Femur (tissue), 1 donor: ENCODE measurements around the gene S100A16.
"Not testable (repeated sequence)": the region's sequence is repeated elsewhere in the genome, so short reads cannot be mapped to it uniquely, and the experiment has no call there.

Experiments
- DNase-seq: peaks from one replicate; pipeline ENCODE4 v3.0.0-alpha.2; 2017

The S100A16 gene

DNA sequence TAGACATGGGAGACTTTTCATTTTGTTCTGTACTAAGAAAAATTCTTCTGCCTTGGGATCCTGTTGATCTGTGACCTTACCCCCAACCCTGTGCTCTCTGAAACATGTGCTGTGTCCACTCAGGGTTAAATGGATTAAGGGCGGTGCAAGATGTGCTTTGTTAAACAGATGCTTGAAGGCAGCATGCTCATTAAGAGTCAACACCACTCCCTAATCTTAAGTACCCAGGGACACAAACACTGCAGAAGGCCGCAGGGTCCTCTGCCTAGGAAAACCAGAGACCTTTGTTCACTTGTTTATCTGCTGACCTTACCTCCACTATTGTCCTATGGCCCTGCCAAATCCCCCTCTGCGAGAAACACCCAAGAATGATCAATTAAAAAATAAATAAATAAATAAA lies 29.4 kb downstream of the S100A16 start:
- not testable (repeated sequence) for DNase-seq

DNA sequence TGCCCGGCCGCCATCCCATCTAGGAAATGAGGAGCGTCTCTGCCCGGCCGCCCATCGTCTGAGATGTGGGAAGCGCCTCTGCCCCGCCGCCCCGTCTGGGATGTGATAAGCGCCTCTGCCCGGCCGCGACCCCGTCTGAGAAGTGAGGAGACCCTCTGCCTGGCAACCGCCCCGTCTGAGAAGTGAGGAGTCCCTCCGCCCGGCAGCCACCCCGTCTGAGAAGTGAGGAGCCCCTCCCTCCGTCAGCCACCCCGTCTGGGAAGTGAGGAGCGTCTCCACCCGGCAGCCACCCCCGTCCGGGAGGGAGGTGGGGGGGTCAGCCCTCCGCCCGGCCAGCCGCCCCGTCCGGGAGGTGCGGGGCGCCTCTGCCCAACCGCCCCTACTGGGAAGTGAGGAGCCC lies 30.1 kb downstream of the S100A16 start:
- not testable (repeated sequence) for DNase-seq

DNA sequence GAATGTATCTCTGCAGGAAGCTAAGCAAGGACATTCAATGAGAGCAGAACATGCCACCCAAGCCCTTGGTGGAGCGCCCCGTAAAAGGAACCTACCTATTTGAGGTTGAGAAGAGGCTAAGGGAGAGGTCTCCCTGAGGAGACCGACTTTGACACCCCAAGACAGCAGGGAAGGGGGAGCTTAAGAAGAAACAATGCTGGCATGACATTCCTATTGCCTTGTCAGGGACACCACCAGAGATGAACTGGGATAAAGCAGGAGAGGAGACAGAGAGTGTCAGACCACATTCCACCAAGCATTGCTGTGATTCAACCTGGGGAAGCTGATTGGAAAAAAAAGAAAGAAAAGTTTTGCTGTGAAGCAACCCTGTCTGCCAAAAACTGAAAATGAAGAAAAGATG lies 34.0 kb downstream of the S100A16 start:
- DNase-seq = no peak

DNA sequence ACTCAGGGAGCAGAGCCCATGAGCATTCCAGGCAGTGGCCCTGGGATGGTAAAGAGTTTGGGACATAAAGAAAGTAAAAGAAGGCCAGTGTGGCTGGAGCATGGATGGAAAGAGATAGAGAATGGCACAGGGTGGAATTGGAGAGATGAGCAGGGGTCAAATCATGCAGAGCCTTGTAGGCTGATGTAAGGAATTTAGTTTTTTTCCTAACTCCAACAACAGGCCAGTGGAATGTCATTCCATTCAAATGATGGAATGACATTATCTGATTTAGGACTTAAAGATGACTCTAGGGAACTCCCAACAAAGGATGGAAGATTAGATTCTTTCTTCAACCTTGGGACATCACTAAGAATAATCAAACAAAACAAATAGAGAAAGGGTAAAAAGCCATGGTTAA lies 34.4 kb downstream of the S100A16 start:
- DNase-seq = no peak

DNA sequence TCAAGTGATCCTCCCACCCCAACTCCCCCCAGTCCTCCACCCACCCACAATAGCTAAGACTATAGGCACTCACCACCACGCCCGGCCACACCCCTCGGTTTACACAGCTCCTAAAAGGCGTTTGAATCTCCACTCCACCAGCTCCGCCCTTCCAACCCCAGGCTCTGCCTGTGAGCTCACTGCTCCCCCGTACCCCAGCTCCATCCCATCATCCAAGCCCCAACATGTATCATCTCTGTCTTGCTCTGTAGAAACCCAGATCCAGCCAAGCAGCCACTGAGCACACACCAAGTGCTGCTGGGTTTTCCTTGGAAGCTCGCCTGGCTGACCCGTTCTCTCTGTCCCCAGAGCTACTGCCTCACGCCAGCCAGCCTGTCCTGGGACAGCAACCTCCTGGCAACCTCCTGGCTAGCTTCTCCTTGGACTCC lies 35.3 kb downstream of the S100A16 start:
- no peak for DNase-seq

DNA sequence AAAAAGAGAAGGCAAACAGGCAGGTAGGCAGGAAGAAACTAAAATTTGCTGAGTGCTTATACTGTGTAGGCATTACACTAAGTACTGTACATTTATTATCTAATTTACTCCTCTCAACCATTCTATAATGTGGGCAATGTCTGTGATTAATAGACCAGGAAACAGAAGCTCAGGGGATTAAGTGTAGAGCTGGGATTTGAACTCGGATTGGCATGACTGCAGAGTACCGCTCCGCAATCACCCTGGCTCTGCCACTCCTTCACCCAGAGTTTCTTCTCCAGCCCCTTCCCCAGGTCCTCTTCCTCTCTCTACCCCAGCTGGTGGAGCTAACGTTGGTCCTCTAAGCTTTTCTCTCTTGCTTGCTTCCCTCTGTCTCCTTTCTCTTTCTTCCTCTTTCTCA lies 35.8 kb downstream of the S100A16 start:
- no peak for DNase-seq

DNA sequence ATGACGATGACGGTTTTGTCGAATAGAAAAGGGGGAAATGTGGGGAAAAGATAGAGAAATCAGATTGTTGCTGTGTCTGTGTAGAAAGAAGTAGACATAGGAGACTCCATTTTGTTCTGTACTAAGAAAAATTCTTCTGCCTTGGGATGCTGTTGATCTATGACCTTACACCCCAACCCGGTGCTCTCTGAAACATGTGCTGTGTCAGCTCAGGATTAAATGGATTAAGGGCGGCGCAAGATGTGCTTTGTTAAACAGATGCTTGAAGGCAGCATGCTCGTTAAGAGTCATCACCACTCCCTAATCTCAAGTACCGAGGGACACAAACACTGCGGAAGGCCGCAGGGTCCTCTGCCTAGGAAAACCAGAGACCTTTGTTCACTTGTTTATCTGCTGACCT lies 37.4 kb downstream of the S100A16 start:
- DNase-seq = not testable (repeated sequence)

DNA sequence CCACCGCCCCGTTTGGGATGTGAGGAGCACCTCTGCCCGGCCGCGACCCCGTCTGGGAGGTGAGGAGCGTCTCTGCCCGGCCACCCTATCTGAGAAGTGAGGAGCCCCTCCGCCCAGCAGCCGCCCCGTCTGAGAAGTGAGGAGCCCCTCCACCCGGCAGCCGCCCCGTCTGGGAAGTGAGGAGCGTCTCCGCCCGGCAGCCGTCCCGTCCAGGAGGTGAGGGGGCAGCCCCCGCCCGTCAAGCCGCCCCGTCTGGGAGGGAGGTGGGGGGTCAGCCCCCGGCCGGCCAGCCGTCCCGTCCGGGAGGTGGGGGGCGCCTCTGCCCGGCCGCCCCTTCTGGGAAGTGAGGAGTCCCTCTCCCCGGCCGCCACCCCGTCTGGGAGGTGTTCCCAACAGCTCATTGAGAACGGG lies 37.9 kb downstream of the S100A16 start:
- not testable (repeated sequence) for DNase-seq

DNA sequence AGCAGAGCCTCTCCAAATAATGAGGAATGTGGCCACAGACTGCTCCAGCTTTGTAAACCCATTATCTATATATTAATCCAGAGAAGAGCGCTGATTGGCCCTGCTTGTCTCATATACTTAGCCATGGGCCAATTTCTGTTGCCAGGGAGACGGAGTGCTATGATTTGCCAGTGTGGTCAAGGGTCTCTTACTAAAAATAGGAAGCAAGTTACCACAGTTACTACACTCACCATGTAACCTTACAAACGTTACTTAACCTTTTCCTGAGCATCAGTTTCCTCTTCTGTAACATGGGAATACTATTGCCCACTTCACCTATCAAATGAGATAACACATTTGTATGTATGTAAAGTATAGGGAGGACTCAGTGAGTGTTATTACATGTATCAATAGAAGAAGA lies 39.6 kb downstream of the S100A16 start:
- peak; percentile 23 for DNase-seq

DNA sequence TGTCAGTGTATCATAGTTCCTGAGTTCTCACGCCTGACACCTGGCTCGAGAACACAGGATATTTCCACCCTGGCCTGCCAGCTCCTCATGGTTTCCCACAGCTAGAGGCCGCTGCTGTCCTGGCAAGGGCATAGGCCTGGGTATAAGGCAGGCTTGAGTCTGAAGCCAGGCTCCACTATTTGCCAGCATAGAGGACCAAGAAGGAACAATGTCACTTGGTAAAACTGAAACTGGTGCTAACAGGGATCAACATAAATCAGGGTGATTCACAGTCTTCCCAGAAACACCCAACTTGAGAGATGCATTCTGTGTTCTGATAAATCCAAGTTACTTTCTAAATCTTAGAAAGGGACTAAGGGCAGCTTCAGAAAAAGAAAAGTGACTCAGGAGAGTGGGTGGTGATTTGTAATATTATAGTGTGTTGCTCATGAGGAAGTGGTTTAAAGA lies 40.3 kb downstream of the S100A16 start:
- peak; percentile 82 for DNase-seq

DNA sequence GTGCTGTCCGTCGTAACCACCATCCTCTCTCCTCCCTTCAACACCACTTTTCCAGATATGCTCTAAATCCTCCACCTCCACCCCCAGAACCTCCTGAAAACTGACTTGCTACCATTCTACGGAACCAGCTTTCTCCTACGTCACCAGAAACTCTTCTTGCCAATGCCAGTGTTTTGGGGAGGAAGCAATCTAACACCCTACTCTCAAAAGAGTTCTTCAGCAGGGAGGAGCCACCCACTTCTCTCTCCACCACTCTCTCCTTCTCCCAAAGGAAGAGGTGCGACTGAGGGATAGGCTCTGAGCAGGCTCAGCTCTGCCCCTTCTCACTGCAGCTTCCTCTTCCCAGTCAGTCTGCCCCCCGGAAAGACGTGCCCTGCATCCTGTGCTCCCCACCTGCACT lies 41.2 kb downstream of the S100A16 start:
- DNase-seq = no peak

DNA sequence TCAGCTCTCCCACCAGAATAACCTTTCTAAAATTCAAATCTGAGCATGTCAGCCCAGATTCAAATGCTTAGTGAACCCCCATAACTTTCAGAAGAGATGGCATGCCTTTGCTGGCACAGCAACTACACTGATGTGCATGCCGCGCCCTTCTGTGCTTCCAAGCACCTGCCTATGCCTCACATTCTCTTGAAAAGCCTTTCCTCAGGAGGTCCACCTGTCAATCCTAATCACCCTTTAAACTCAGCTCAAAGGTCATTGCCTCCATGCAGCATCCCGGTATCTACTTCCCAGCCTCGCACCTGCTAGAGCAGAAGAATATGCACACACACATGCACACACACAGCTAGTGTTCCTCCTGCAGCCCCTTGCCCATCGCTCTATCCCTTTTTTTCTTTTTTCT lies 42.1 kb downstream of the S100A16 start:
- DNase-seq = no peak

DNA sequence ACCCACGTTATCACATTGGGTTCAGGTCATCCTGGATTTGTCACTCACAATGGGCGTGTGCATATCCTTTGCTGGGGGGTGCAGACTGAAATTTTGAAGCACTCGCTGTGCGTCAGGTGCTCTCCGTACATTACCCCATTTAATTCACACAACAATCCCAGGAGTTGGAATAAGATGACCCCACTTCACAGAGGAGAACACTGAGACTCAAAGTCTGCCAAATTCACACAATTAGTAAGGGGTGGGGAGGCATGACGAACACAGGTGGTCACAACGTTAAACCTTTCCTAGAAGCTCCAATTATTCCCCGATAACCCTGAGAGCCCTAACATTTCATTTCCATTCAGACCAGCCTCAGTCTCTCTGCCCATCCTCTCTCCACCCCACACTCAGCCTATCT lies 43.5 kb downstream of the S100A16 start:
- no peak for DNase-seq

DNA sequence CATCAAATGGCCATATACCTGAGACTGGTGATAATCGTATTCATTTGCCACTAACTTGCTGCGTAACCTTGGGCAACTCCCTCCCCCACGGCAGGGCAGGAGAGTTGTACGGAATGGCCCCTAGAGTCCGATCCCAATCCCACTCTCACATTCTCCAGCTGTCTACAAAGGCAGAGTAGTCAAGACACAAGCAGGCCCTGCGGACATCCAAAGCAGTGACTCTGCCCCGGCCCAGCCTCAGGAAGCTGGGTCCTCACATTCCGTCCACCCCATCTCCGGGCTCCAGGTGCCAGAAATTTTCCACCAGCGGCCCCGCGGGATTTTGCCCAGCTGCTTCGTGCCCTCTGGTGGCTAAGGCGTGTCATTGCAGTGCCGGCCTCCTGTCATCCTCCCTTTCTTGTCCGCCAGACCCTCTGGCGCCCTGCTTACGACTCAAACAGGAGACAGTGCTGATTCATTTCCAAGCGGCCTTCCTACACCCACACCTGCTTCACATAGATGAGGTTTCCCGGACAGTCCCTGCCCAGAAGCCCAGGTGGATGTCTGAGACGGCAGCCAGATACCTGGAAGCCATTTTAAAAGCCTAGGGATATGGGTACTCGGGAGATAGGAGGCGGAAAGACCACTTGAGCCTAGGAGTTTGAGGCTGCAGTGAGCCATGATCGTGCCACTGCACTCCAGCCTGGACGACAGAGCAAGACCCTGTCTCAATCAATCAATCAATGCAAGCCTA lies 44.4 kb downstream of the S100A16 start:
- peak; percentile 92 for DNase-seq

DNA sequence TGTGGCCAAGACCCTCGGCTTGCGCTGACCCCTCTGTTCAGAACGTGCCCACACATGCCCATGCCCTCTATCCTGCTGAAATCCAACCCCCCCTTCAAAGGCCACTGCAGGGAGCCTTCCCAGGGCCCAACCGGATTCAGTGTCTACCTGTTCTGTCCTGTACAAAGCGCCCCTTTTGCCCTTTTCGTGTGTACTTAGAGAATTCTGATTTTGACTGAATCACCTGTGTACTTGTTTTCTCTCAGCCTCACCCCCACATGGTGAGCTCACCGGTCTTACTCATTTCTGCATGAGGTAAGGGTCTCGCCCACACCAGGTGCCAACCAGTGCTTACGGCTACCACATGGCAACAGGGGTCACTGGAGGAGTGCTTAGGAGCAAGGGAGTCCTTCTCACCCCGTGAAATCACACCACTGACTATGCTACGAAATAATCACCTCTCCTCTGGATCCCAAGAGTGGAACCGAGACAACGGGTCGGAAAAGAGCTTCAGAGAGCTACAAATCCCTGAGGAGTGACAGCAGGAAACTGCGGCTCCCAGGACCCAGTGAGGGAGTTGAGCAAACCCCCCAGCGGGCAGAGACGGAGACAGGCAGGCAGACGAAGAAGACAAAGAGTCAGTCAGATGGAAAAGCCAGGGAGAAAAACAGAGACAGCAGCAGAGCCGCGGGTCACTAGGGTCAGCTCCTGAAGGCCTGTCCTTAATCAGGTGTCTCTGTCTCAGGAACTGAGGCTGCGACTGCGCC lies 45.1 kb downstream of the S100A16 start:
- DNase-seq = peak; percentile 24

DNA sequence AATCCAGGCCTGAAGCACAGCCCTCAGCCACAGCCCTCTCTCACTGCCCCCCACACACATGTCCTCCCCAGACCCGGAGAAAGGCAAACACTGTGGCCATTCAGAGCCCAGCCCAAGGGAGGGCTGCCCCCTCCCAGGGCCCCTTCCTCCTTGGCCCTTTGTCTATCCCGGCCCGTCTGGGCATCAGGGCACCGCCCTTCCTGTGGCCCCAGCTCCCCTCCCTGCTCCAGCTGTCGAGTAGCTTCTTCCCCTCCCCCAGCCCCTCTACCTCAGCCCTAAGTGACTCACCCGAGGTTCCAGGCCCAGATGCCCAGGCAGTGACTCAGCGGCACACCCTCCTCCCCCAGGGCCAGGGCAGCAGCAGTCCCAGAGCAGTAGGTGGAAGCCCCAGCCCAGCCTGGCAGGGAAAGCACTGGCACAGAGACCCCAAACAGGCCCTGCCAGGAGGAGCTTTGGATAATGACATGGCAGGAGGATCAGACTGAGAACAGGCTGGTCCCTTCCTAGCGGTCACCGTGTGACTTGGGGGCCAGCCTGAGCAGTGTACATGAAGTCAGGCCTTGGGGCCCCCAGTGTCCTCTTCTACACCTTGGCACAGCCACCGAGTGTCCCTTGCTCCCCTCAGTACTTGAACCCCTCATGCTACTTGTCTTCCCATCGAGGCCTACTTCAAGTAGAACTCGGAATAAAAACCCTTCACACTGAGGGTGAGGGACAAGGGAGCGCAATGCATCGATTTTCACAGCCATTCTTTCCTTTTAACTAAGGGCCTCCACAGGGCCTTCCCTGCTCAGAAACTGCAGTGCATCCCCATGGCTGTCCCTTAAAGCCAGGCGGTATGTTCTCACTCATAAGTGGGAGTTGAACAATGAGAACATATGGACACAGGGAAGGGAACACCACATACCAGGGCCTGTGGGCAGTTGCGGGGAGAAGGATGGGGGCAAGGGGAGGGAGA lies 46.2 kb downstream of the S100A16 start:
- peak; percentile 94 for DNase-seq

DNA sequence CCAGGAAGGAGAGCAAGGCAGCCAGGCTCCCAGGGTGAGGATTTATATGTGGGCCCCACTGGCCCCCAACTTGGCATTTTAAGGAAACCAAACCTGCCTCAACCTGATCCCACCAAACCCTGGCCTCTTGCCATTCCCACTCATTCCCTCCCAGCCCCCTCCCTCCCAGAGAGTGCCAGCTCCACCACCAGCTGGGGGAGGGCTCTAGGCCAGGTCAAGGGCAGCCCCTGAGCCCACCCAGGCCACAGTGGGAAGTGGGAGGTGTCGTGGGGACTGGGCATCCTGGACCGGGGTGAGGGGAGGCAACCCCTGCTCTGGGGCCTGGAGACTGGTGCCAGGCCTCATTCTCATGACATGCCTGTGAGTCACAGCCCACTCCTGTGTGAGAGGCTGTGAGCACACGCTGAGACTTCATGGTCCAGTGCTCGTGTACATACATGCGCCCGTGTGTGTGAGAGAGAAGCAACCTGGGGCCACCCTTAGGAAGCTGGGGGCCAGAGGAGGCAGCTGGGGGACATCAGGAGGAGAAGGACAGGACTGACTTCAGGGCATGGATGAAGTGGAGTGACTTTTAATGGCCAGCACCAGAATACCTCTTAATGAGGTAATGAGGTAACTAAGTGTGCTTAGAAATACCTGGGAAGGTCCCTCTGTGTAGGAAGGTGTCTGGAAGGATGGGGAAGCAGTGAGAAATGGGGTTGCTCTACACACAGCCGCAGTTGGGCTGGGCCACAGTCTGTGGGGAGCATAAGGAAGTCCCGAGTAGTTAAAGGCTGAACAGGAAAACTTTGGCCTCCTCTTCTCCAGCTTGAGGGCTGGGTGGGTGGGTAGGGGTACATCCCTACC lies 47.2 kb downstream of the S100A16 start, which contains the start of gene S100A2:
S100A2 (minus strand) TSS at position 316 of the 846 bp plus-strand sequence. CDS start 1,967 bp downstream, outside the sequence.
- peak; percentile 55 for DNase-seq

DNA sequence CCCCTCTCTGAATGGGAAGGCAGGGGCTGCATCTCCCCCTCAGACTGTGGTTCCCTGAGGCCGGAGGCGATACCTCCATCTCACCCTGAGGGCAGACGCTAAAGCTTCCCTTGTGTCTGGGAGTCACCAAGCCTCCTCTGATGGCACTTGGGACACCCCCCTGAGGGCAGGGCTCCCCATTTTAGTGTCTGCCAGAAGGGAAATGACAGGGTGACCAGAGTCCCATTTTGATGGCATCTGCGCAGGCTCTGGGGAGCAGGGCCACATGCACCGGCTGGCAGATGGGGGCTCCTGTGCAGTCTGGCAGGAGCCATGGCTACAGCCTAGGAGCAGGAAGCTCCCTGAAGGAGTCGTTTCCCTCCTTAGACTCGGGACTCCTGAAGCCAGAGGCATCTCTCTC lies 48.9 kb downstream of the S100A16 start:
- no peak for DNase-seq

DNA sequence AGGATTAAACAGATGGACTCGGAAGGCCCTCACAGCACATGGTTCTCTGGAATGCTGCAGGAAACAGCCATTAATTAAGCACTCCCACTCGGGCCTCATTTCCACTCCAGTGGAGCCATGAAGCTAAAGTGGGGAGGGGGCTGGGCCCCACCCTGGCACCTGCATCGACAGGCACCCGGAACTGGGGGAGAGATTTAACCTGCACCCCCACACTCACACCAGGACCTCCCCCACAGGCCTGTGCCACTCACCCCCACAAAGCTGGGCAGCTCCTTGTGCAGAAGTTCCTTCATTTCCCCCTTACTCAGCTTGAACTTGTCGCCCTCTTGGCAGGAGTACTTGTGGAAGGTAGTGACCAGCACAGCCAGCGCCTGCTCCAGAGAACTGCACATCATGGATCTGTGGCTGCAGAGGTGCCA lies 49.4 kb downstream of the S100A16 start:
- no peak for DNase-seq

DNA sequence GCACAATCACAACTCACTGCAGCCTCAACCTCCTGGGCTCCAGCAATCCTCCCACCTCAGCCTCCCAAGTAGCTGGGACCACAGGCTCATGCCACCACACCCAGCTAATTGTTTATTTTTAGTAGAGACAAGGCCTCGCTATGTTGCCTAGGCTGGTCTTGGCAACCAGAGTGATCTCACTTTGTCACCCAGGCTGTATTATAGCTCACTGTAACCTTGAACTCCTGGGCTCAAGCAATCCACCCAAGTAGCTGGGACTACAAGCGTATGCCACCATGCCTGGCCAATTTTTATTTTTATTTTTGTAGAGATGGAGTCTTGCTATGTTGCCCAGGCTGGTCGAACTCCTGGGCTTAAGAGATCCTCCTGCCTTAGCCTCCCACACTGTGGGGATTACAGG lies 50.9 kb downstream of the S100A16 start:
- DNase-seq = not testable (repeated sequence)

DNA sequence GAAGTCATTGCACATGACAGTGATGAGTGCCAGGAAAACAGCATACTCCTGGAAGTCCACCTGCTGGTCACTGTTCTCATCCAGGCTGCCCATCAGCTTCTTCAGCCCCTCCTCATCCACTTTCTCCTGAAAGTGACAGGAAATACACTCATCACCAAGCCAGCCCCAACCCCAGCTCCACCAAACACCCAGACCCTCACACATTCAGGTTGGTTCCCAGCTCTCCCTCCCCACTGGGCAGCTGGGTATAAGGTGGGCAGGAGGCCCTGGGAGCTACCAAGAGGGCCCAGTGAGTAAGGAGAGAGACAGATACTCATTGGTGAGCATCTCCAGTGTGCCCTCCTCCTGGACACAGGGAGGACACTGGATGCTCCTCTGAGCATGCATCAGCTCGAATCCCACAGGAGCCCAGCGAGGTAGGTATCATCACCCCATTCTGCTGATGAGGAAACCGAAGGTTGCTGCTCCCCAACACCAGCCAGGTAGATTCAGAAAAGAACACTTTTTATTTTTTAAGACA lies 51.4 kb downstream of the S100A16 start:
- DNase-seq = no peak
